ENCODE measurements around the gene DMBT1. TPM values are rescaled to one million over a fixed set of nuclear protein-coding genes. Genes with fewer than 3 reads are reported as not detected.

Gene DMBT1
- total and polyA plus RNA-seq, 2 experiments from 2014 or later: not detected

GRCh38 chr10:122692744-122693143 lies 132.2 kb downstream of the DMBT1 start:
- H3K27me3 ChIP-seq: no peaks in the 10 kb centered on the region
- H3K9me3 ChIP-seq (ENCODE audit: low read depth): no peaks in the 10 kb centered on the region
- H3K4me1 ChIP-seq (ENCODE audit: low read depth): peaks cover 9% of the 10 kb centered on the region
- H3K4me3 ChIP-seq: no peak overlapping the region
- H3K36me3 ChIP-seq: no peaks in the 10 kb centered on the region
- no peak for TF ChIP-seq CTCF (IDR thresholded peaks at IDR 0.05; ENCODE audit: low read depth, low read length)
- no peak for DNase-seq (ENCODE audit: low read depth in 1 of 2, low spot score in 1 of 2)
- H3K27ac ChIP-seq: no peak overlapping the region

Other genes starting within 250 kb of the DMBT1 start
- 26.5 and 30.0 TPM in 2 replicates for gene PLEKHA1, start 186.0 kb upstream of the DMBT1 start, total RNA-seq
- 44.8 and 66.1 TPM in 2 replicates for gene PLEKHA1, start 186.0 kb upstream of the DMBT1 start, polyA plus RNA-seq
- not detected in 2 replicates for gene ARMS2, start 106.1 kb upstream of the DMBT1 start, total RNA-seq
- not detected in 2 replicates for gene ARMS2, start 106.1 kb upstream of the DMBT1 start, polyA plus RNA-seq
- gene HTRA1, start 99.2 kb upstream of the DMBT1 start, total RNA-seq: 139 and 154 TPM in 2 replicates
- gene HTRA1, start 99.2 kb upstream of the DMBT1 start, polyA plus RNA-seq: 226 and 289 TPM in 2 replicates
- not detected in 2 replicates for gene C10orf120, start 139.1 kb downstream of the DMBT1 start, total RNA-seq
- gene C10orf120, start 139.1 kb downstream of the DMBT1 start, polyA plus RNA-seq: not detected in 2 replicates

Data from cardiac muscle cell (in vitro differentiated cells and primary cell).